BLaER1 (cell line): ENCODE results near the gene RASL12.

Experiments
- H3K27ac ChIP-seq: shearing (Covaris generic); formaldehyde crosslinking; 2 replicates; pipeline ENCODE4 v1.8.1; 2022
- H3K27me3 ChIP-seq: shearing (Covaris generic); formaldehyde crosslinking; 2 replicates; pipeline ENCODE4 v1.8.1; 2022
- H3K36me3 ChIP-seq: shearing (Covaris generic); formaldehyde crosslinking; 2 replicates; pipeline ENCODE4 v1.8.1; 2022
- H3K4me1 ChIP-seq: shearing (Covaris generic); formaldehyde crosslinking; 2 replicates; pipeline ENCODE4 v1.8.1; 2022
- H3K4me2 ChIP-seq: shearing (Covaris generic); formaldehyde crosslinking; 2 replicates; pipeline ENCODE4 v1.8.1; 2022
- H3K4me3 ChIP-seq: shearing (Covaris generic); formaldehyde crosslinking; 2 replicates; pipeline ENCODE4 v1.8.1; 2022
- H3K9ac ChIP-seq: shearing (Covaris generic); formaldehyde crosslinking; 2 replicates; pipeline ENCODE4 v1.8.1; 2022
- H3K9me3 ChIP-seq: shearing (Covaris generic); formaldehyde crosslinking; 2 replicates; pipeline ENCODE4 v1.8.1; 2022
- H4K20me1 ChIP-seq: shearing (Covaris generic); formaldehyde crosslinking; 2 replicates; pipeline ENCODE4 v1.8.1; 2022
- Cebpa-rat ChIP-seq: shearing (Covaris generic); IDR thresholded peaks from 2 replicates; pipeline ENCODE4 v1.8.1; 2022

RASL12 gene

DNA sequence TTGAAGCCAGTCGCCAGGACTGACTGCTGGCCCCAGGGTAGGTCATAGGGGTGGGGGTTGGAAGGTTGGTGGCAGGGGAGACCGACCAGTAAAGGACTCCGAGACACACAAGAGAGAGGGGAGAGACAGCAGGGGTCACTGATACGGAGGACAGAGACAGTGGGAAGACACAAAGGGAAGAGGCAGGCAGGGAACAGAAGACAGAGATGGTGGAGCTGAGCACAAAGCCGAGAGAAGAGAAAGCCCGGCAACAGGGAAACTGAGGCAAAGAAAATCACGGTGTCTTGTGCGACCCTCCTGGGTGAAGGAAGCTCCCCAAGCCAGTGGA lies 510 bp downstream of the RASL12 start:
- H3K9ac ChIP-seq, result peak overlapping the region; percentile 56; the same call in 1 of the 2 replicates
- peaks cover 76% of the 10 kb centered on the region for H3K4me1 ChIP-seq

DNA sequence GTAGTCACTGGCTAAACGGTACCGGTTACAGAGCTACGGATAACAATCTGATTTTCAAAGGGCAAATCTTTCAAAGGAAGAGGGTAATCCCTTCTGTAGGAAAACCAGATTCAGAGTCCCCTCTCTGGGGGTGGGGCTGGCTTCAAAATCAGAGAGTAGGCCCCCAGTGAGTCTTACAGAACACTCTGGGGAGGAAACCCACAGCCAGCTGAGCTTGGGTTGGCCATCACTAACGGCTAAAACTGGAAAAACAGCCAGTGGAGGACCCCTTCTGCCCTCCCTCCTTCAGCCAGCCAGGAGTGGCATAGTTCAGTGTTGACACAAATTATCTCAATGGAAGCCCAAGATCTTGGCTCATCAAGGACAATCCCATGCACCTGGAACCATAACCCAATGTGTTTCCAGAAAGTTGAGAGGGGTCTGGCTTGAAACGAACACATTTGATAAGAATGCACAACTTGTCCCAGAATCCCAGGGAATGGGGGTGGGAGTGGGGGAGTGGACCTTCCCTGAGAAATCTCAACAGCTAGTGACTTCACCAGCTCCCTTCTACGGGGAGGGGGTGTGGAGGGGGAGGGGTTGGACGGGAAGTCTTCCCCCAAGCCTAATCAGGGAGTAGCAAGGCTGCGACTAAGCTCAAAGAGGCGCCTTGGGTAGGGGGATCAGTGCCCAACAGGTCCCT lies 1.0 kb downstream of the RASL12 start:
- H3K9me3 ChIP-seq, result no peaks in the 10 kb centered on the region
- H3K4me1 ChIP-seq, result peaks cover 71% of the 10 kb centered on the region
- no peak for TF ChIP-seq Cebpa-rat
- H3K27ac ChIP-seq, result peak overlapping the region; percentile 73
- H3K36me3 ChIP-seq, result no peaks in the 10 kb centered on the region
- no peaks in the 10 kb centered on the region for H4K20me1 ChIP-seq
- peak overlapping the region; percentile 56; the same call in 1 of the 2 replicates for H3K9ac ChIP-seq
- H3K4me3 ChIP-seq, result peak overlapping the region; percentile 53
- H3K27me3 ChIP-seq, result peaks cover 12% of the 10 kb centered on the region; the same call in 1 of the 2 replicates
- peak overlapping the region; percentile 88 for H3K4me2 ChIP-seq

More for the DNA sequence above, 510 bp downstream of the RASL12 start:
- Histone ChIP-seq H3K9me3 (no peaks in the 10 kb centered on the region), H3K36me3 (no peaks in the 10 kb centered on the region), H3K27me3 (peaks cover 12% of the 10 kb centered on the region; the same call in 1 of the 2 replicates), H3K4me3 (peak overlapping the region; percentile 53), H3K27ac (peak overlapping the region; percentile 73; the same call in 1 of the 2 replicates), H3K4me2 (peak overlapping the region; percentile 88), H4K20me1 (no peaks in the 10 kb centered on the region)
- no peak for TF ChIP-seq Cebpa-rat

DNA sequence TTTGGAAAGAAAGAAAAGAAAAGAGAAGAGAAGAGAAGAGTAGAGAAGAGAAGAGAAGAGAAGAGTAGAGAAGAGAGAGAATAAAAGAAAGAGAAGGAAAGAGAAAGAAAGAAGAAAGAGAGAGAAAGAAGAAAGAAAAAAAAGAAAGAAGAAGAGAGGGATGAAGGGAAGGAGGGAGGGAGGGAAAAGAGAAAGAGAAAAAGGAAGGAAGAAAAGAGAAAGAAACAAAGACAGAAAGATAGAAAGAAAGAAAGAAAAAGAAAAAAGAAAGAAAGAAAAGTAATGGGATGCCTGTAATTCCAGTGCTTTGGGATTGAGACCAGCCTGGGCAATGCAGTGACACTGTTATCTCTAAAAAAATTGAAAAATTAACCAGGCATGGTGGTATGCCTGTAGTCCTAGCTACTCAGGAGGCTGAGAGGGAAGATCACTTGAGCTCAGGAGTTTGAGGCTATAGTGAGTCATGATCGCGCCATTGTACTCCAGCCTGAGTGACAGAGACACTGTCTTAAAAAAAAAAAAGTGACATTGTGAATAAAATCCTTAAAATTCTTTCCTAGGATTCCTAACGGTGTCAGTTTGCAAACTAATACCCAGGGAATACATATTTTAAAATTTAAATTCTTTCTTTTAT lies 1.7 kb downstream of the RASL12 start:
- H3K36me3 ChIP-seq, result no peaks in the 10 kb centered on the region
- peak overlapping the region; percentile 88 for H3K4me2 ChIP-seq
- no peaks in the 10 kb centered on the region for H4K20me1 ChIP-seq
- H3K9me3 ChIP-seq, result no peaks in the 10 kb centered on the region
- peak overlapping the region; percentile 73 for H3K27ac ChIP-seq
- TF ChIP-seq Cebpa-rat, result no peak
- H3K9ac ChIP-seq, result peak overlapping the region; percentile 56; the same call in 1 of the 2 replicates
- H3K27me3 ChIP-seq, result peaks cover 12% of the 10 kb centered on the region; the same call in 1 of the 2 replicates
- H3K4me3 ChIP-seq, result peak overlapping the region; percentile 53
- H3K4me1 ChIP-seq, result peaks cover 65% of the 10 kb centered on the region

DNA sequence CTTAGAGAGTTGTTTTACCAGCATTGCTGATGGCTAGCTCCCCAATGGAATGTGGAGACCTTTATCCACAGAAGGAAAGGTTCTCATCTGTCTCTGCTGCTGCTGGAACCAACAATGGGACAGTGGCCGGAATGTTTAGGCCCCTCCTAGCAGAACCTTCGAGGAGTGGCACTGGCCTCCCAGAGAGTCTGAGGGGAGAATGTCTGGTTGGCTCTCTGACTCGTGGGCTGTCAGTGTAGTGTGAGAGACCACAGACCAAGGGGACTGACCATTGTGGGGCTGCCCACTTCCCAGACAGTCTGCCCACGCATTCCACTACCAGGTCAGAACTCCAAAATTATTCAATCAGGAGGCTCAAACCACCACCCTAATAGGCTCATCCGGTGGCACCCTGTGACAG lies 5.1 kb downstream of the RASL12 start:
- H3K9ac ChIP-seq, result no peak overlapping the region
- H3K9me3 ChIP-seq, result no peaks in the 10 kb centered on the region
- H4K20me1 ChIP-seq, result no peaks in the 10 kb centered on the region
- H3K4me3 ChIP-seq, result no peak overlapping the region
- no peak overlapping the region for H3K27ac ChIP-seq
- H3K36me3 ChIP-seq, result no peaks in the 10 kb centered on the region
- peaks cover 6% of the 10 kb centered on the region; the same call in 1 of the 2 replicates for H3K27me3 ChIP-seq
- no peak overlapping the region for H3K4me2 ChIP-seq
- peaks cover 31% of the 10 kb centered on the region for H3K4me1 ChIP-seq
- TF ChIP-seq Cebpa-rat, result no peak

DNA sequence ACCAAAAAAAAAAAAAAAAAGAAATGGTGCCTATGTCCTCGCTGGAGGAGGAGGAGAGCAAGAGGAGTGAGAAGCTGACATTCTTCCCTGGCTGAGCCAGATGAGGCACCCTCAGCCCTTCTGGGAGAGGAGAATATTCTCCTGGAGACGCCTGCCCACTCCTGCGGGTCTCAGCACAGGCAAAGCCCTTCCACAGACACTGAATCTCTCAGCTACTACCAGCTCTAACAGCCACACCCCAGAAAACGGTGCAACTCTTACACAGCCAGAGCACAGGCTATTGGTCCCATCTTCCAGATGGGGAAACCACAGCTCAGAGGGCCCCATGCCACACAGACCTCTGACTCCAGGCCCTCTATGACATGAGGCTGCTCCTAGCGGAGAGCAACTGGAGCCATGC lies 5.7 kb downstream of the RASL12 start:
- Histone ChIP-seq H3K4me2 (no peak overlapping the region), H3K9me3 (no peaks in the 10 kb centered on the region), H3K4me1 (peaks cover 24% of the 10 kb centered on the region), H3K27me3 (no peaks in the 10 kb centered on the region), H3K4me3 (no peak overlapping the region), H4K20me1 (no peaks in the 10 kb centered on the region), H3K27ac (no peak overlapping the region), H3K9ac (no peak overlapping the region), H3K36me3 (no peaks in the 10 kb centered on the region)
- TF ChIP-seq Cebpa-rat, result no peak

DNA sequence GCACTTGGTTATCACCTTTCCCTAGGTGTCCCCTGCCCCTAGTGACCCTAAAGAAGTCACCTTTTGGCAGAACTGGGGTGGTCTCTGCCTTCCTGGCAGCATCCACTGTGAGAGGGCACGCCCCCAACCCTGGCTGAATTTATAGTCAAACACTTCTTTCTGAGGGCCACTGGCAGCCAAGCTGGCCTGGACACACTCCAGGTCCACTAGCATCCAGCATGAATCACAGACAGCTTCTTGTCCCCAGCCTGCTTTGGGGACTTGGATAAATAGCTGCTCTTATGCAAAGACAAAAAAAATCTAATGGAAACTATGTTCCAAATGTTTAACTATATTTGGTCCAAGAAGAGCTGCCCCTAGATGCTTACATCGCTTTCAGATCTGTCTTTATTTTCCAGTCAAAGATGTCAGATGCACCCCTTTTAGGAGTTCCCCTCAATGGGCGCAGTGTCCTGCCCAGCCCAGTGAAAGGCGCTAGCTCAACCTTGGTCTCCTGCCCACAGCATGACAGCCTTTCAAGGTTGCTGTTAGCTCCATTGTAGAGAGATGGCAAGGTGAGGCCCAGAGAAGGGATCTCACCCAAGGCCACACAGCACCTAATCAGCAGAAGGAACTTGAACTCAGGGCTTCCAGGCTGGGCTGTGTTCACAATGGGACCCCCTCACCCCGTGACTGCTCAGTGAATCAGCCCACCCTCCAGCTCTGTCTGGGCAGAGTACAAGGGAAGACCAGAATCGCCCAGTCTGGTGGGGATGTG lies 7.0 kb downstream of the RASL12 start:
- TF ChIP-seq Cebpa-rat, result no peak
- no peaks in the 10 kb centered on the region for H4K20me1 ChIP-seq
- no peak overlapping the region for H3K9ac ChIP-seq
- H3K9me3 ChIP-seq, result no peaks in the 10 kb centered on the region
- H3K4me2 ChIP-seq, result no peak overlapping the region
- H3K4me3 ChIP-seq, result no peak overlapping the region
- no peak overlapping the region for H3K27ac ChIP-seq
- no peaks in the 10 kb centered on the region for H3K36me3 ChIP-seq
- H3K27me3 ChIP-seq, result no peaks in the 10 kb centered on the region
- H3K4me1 ChIP-seq, result peaks cover 20% of the 10 kb centered on the region

DNA sequence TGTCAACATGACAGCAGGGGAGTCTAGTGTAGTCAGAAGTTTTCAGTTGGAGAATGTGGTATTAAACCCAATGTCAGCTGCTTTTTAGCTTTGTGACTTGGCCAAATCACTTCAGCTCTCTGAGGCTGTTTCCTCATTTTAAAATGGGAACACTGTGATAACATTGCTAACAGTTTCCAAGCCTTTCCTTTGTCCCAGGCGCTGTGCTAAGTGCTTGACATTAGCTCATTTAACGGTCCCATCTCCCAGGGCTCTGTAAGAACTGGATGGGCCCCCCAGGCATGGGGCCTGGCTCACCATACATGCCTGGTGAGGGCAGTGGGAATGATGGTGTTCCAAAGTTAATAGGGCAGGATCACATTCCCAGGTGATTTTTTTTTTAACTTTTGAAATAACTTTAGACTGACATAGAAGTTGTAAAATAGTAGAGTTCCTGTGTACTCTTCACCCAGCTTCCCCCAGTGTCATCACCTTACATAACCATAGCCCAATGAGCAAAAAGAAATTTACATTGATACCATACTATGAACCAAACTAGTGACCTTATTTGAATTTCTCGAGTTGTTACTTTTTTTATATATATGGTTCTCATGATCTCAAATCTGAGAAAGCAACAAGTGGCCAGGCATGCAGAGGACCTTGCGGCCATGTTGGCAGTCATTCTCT lies 7.7 kb downstream of the RASL12 start:
- no peak for TF ChIP-seq Cebpa-rat
- H4K20me1 ChIP-seq, result no peaks in the 10 kb centered on the region
- no peaks in the 10 kb centered on the region for H3K27me3 ChIP-seq
- H3K27ac ChIP-seq, result no peak overlapping the region
- no peak overlapping the region for H3K4me3 ChIP-seq
- no peak overlapping the region for H3K4me2 ChIP-seq
- H3K9ac ChIP-seq, result no peak overlapping the region
- no peaks in the 10 kb centered on the region for H3K36me3 ChIP-seq
- H3K4me1 ChIP-seq, result peaks cover 20% of the 10 kb centered on the region
- H3K9me3 ChIP-seq, result no peaks in the 10 kb centered on the region

DNA sequence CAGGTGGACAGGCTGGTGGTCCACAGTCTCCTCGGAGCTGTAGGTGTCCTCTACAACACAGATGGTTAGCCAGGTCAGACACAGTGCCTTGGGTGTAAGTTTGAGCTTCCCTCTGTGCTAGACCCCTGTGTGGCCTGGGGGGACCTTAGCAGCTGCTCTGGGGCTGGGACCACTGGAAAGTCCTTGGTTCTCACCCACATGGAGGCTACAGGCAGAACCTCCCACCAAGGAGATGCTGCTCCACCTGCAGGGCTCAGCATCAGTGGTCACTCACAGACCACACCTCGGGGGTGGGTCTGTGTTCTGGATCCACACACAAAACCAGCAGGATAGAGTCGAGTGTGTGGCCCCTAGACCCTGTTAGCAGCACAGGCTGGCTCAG lies 8.4 kb downstream of the RASL12 start:
- Histone ChIP-seq H4K20me1 (no peaks in the 10 kb centered on the region), H3K4me2 (no peak overlapping the region), H3K4me1 (peaks cover 23% of the 10 kb centered on the region), H3K4me3 (no peak overlapping the region), H3K36me3 (no peaks in the 10 kb centered on the region), H3K9ac (no peak overlapping the region), H3K27me3 (no peaks in the 10 kb centered on the region), H3K9me3 (no peaks in the 10 kb centered on the region), H3K27ac (no peak overlapping the region)
- TF ChIP-seq Cebpa-rat, result no peak

DNA sequence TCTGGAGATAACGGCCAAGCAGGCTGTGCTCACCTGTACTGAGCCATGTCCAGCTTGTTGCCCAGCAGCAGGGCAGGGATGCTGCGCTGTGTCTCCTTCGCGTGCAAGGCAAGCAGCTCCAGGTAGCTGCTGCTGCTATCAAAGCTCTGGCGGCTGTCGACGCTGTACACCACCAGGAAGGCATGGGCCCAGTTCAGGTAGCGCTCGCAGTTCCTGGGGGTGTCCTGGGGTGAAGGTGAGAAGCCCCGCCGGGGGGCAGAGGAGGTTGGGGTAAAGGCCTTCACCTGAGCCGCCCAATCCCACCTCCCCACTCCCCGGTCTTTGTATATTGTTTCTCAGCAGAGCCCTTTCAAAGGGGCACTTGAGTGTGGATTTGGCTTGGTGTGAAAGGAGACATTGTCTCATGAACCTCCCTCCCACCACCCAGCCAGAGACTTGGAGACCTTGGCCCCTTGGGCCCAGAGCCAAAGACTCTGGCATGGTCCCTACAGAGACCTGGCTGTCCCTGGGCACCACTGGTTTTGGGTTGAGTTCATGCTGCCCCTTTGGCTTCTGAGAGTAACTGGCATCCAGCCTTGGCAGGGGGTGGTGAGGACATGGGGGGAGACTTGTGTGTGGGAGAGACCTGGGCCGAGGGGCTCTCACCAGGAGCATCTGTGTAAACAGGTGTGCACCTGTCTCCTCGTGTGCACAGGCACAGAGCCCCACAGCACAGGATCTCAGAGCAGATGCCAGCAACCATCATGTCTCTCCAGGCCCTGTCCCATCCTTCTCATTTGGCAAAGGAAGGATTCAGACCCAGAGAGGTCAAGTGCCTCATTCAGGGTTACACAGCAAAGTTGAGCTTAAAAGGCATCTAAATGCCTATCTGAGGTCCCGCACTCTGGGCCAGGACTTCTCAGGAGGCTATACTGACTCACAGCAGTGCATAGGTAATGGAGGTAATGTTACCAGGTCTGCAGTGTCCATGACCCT lies 9.1 kb downstream of the RASL12 start:
- H3K4me3 ChIP-seq, result no peak overlapping the region
- no peak overlapping the region for H3K27ac ChIP-seq
- no peaks in the 10 kb centered on the region for H3K27me3 ChIP-seq
- H3K9ac ChIP-seq, result no peak overlapping the region
- H3K4me2 ChIP-seq, result no peak overlapping the region
- peaks cover 23% of the 10 kb centered on the region for H3K4me1 ChIP-seq
- TF ChIP-seq Cebpa-rat, result no peak
- H3K9me3 ChIP-seq, result no peaks in the 10 kb centered on the region
- H4K20me1 ChIP-seq, result no peaks in the 10 kb centered on the region
- no peaks in the 10 kb centered on the region for H3K36me3 ChIP-seq
